NCI-H146 (cell line): ENCODE data around the gene FN3K.
A peak's percentile ranks its signal among the peaks of the same experiment; 100 is the strongest.

Source experiments
- DNase-seq: peaks from one replicate; lab custom pipeline; 2025; lab: John Stamatoyannopoulos, UW

Gene FN3K

DNA sequence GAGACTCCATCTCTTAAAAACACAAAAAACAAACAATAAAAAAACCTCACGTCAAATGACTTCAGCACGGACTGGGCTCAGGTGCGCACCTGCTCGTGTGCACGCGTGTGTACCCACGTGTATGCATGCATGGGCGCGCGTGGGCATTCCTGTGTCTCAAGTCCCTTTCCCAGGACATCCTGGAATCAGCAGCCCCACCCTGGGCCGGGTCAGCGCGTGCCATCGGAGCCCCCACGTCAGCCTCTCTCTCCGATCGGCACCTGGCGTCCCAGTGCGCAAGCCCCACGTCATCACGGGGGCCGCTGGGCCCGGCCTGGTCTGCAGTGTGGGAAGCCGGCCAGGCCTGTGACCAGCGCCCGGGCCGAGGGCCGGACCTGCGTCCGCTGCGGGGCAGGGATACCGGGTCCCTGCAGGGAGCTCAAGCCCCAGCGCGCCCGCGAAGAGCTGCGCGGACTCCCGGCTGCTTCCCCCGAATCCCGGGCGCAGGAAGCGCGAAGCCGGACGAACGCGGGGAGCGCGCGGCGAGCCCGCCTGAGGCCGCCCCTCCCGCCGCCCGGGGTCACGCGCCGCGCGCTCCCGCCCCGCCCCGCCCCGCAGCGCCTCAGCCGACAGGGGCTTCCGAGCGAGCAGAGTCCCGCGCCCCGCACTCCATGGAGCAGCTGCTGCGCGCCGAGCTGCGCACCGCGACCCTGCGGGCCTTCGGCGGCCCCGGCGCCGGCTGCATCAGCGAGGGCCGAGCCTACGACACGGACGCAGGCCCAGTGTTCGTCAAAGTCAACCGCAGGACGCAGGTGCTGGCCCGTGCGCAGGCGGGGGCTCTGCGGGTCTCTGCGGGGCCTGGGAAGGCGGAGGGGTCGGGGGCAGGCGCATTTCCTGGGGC lies at the start of gene FN3K:
FN3K (plus strand) TSS at position 629 of the 880 bp plus-strand sequence; CDS start at position 651, 22 bp downstream.
- DNase-seq = peak; percentile 85

DNA sequence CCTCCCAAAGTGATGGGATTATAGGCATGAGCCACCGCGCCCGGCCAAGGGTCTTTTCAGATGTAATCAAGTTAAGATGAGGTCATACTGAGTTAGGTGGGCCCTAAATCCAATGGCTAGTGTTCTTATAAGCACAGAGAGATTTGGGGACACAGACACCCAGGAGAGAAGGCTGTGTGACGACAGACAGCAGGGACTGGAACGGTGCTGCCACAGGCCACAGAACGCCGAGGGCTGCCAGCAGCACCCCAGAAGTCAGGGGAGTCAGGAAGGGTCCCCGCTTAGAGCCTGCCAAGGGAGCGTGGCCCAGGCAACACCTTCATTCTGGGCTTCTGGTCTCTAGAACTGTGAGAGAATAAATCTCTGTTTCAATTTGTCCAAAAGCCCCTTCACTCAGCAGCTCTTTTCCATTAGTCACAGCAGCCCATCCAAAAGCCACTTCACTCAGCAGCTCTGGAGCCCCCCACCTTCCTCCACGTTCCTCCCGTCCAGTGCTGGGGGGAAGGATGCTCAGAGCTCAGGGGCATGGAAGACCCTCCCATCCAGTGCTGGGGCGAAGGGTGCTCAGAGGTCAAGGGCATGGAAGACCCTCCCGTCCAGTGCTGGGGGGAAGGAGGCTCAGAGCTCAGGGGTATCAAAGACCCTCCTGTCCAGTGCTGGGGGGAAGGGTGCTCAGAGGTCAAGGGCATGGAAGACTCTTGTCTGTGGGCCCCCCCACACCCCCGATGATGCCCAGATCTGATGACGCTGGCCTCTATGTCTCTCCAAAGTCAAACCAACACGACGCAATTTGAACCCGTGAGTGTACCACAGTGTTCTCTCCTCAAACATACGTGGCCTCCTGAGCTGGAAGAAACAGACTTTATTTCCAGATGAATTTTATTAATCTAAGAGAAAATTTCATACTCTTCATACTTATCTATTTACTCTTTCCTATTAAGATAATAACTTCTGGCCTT lies 48.8 kb upstream of the FN3K start:
- DNase-seq = no peak

DNA sequence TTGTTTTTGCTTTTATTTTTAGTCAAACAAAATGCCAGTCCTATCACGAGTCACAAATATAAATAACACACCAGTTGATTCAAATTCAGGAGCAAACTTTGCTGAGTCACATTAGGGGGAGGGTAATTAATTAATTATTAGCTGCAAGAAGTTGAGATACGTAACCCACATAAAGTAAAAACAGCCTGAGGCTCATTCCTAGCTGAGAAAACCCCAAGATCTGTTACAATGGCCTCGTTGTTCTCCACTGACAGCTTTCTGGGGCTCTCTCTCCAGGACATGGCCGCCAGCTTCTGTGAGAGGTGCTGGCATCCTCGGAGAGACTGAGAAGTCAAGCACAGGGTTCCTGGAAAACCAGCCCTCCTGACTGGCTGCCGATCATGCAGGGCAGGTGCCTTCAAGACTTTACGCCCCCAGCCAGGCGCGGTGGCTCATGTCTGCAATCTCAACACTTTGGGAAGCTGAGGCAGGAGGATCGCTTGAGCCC lies 48.0 kb upstream of the FN3K start:
- no peak for DNase-seq

DNA sequence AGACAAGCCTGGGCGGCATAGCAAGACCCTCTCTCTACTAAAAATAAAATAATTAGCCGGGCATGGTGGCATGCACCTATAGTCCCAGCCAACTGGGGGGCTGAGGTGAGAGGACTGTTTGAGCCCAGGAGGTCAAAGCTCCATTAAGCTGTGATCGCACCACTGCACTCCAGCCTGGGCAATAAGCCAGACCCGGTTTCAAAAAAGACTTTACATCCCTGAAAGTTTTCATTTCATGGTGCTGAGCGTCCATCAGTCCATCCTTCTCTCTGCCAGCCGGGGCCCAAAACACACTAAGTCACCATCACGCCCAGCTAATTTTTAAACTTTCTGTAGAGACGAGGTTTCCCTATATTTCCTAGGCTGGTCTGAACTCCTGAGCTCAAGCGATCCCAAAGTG lies 47.5 kb upstream of the FN3K start:
- DNase-seq = no peak

DNA sequence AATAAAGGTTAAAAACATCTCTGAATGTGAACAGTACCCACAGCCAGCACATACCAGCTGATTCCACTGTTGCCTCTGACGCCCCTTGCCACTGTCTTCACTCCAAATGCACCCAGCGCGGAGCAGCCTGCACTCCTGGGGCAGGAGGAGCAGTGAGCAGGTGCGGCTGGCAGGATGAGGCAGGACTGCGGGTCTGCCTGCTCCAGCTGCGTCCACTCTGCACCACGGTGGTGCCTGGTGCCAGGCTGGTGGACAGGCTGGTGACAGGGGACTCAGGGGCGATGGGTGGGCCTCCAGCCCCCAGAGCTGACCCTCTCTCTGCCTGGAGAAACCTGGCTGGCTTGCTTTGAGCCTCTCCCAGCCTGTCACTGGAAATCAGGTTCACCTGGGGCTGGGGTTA lies 46.3 kb upstream of the FN3K start:
- no peak for DNase-seq

DNA sequence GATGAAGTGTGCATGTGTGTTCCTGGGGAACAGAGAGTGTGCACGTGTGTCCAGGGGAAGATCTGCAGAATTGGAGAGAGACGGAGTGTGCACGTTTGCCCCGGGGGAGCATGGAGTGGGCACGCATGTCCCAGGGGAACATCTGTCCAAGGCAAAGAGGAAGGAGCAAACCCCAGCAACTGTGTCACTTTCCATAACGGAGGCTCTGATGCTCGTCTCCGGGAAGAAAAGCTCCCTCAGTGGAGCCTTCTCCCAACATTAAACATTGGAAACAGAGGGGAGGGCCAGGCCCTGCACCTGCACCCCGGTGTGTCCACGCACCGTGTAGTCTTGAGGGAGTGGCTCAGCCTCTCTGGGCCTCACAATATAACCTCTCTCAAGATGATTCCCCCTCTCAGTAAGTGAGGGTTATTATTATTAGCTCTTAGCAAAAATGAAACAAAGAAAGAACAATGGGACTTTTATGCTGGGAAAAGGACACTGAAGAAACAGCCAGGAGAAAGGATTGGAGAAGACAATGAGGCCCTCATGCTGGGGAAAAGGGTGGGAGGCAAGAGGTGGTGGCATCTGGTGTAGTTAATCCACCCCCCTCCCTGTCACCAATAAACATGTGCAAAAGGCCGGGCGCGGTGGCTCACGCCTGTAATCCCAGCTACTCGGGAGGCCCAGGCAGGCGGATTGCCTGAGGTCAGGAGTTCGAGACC lies 44.5 kb upstream of the FN3K start:
- no peak for DNase-seq

DNA sequence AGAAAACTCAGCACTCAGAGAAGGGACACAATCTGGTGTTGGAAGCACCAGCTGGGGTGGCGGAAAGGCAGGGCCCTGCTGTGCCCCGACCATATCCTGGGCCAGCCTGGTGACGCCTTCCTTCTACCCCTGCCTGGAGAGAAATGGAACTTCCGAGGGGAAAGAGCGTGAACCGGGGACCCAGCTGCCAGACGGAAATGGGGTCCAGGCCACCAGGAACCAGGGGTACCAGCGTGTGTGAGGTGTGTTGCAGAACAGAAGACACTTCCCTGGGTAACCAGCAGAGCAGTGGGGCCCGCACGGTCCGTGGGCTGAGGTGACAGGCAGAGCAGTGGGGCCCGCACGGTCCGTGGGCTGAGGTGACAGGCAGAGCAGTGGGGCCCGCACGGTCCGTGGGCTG lies 43.7 kb upstream of the FN3K start:
- no peak for DNase-seq

DNA sequence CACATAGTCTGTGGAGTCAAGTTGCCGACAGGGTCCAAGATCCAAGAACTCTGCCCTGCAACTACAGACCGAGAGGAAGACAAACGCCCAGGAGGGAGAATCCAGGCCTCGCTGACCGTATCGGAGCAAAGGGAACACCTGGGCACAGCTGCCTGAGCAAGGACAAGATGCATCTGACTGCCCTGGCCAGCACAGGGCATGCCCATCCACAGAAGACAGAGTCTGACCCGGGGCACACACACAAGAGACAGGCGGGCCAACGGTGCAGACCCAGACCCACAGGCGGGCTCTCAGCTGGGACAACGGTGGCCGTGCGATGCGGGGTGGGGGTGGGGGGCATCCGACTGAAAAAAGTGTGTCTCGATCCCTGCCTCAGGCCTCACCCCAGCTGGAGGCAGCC lies 43.1 kb upstream of the FN3K start:
- no peak for DNase-seq

DNA sequence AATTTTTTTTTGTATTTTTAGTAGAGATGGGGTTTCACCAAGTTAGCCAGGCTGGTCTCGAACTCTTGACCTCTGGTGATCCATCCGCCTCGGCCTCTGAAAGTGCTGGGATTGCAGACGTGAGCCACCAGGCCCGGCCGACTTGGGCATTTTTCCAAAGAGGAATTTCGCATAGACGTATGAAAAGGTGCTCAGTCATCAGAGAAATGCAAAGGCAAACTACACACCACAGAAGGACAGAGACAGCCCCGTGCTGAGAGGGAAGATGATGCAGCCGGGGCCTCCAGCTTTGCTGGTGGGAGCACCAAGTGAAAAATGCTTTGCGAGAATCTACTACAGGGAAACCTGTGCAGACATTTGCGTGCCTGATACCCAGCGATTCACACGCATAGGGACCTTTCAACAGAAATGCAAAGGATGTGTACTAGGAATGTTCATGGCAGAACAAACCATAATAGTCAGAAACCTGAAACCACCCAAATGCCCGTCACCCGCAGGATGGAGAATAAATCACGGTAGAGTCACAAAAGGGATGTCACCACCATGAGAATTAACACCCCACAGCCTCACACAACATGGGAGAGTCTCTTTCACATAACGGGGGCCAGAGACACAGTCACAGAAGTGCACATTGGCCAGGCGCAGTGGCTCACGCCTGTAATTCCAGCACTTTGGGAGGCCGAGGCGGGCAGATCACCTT lies 42.1 kb upstream of the FN3K start:
- no peak for DNase-seq

DNA sequence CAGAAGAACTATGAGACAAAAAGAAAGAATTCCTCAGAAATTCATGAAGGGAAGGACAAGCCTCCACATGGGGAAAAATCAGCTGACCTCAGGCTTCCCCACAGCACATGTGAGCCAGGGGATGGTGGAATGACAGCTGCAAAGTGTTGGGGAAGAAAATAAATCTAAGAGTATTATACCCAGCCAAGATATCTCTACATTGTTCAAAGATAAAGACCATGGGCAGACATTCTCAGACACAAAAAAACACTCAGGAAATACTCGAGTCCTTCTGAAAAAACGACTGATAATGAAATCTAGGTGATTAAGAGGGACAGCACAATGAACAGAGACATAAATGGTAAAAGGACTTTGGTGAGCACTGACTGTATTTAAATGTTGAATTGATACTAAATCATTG lies 40.8 kb upstream of the FN3K start:
- no peak for DNase-seq

DNA sequence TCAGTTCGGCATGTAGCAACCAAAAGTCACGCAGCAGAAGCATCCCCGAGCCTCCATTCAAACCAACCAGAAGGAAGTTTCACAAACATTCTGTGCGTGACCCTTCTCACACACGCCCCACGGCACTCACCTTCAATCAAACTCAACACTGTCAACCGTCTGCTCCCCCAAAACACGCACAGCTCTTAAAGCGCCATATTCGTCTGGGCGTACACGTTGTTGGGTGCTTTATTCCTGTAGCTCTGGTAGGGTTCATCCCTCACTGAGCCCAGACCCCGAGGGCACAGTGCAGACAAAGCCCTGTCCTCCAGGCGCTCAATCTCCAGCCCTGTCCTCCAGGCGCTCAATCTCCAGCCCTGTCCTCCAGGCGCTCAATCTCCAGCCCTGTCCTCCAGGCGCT lies 39.2 kb upstream of the FN3K start:
- DNase-seq = no peak

DNA sequence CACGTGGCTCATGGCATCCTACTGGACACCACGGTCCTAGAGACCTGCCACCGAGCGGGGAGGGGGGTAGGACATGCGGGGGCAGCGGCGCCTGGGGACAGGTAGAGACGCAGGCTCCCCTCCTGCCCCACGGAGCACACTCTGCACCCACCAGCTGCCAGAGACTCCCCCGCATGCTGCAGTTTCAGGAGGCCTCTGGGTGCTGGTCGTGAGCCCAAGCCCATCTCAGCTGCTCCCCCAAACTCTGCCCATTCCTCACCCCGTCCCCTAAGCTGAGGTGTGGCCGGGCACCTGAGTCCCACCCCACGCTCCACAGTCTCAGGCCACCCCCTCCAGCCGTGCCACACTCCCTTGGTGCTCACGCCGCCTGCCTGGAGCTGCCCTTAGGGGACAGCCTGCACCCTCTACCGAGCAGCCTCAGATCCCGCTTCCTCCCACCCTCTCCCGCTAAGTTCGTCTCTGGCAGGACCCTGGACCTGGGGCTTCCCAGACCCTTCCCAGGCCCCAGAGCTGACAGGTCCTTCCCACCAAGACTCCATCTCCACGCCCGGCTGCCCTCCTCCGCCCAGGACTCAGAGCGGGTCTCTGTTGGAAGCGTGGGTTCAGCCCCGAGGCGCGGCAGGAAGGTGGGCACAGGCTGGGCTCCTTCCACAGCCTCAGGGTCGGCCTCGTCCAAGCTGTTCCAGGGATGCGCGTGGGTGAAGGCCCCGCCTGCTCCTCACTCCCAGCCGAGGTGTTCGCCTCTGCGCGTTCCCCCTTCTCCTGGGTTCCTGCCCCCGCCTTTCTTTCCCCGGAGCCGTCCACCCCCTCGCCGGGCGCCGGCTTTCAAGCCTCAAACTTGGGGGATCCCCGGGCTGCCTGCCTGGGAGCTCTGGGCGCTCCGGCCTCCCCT lies 38.3 kb upstream of the FN3K start:
- no peak for DNase-seq

DNA sequence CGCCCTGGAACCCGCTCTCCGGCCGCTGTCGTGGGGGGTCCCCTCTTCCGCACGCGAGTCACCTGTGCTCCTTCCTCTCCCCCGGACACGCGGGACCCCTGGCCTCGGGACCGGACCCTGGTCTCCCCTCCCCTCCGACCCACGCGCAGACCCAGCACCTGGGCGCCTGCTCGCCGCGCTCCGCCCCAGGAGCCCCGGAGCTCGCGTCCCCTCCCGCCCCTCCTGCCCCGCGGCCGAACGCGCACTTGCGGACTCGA lies 37.7 kb upstream of the FN3K start:
- no peak for DNase-seq

DNA sequence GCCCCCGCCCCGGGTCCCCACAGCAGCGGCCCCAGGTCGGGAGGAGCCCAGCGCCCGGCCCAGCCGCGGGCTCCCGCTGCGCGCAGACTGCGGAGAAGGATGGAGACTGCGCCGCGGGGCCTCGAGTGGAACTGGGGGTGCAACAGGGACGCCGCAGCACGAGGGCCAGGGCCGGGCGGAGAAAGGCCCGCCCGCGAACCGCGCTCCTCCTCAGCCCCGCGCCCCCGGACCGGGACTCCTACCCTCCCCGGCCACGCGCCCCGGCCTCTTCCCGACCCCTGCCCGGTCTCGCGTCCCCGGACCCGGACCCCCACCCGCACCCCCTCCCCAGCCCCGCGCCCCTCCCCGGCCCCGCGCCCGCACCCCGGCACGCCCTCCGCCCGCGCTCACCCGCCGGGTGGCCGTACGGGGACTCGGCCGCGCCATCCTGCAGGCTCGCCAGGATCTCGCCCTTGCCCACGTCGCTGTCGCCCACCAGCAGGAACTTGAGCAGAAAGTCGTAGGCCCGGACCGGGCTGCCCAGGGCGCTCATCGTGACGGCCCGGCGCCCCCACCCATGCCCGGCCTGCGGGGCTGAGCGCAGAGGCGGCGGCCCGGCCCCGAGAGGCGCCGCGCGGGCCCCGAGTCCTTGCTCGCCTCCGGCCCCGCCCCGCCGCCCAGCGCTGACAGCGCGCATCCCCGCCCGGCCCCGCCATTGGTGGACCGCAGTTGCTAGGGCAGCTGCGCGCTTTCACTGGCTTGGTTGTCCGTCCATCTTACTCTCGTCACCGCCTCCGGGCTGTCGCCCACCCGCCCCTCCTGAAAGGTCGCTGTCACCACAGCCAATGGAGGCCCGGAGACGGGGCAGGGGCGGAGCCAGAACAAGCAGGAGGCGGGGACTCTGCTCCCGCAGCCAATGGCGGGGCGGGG lies 37.1 kb upstream of the FN3K start, which contains the start of gene RAB40B:
RAB40B (minus strand) TSS at position 634 of the 909 bp plus-strand sequence; CDS start at position 532, 102 bp downstream.
- peak; percentile 98 for DNase-seq

DNA sequence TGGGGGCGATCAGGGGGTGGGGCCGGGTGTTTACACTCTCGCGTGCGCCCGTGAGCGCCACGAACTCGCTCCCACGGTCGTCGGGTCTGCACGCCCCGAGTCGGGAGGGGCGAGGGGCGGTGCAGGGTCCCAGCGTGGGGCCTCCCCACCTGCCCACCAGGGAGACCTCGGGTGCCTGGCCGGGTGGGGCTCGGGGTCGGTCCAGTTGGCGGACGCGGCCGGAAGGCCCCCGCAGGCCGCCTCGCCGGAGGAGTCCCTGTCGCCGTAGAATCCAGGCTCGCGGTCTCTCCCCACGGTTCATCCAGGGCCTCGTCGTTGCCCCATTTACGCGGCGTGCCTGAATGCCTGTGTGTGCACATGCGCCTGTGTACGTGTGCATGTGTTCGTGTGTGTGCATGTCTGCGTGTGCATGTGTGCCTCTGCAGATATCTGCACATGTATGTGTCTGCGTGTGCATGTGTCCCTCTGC lies 36.4 kb upstream of the FN3K start:
- DNase-seq = no peak

DNA sequence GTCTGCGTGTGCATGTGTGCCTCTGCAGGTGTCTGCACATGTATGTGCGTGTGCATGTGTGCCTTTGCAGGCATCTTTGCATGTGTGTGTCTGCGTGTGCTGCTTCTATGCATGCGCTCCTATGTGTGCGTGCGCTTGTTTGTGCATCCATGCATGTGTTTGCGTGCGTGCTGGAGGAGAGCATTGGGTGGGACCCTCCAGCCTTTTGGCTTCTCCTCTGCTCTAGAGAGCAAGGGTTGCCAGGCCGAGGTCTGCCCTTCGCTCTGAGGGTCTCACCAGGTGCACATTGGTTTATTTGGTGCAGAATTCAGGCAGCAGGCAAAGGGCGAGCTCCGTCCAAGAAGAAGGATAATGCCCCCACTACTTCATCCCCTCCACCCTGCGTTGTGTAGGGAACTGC lies 35.9 kb upstream of the FN3K start:
- DNase-seq = no peak

DNA sequence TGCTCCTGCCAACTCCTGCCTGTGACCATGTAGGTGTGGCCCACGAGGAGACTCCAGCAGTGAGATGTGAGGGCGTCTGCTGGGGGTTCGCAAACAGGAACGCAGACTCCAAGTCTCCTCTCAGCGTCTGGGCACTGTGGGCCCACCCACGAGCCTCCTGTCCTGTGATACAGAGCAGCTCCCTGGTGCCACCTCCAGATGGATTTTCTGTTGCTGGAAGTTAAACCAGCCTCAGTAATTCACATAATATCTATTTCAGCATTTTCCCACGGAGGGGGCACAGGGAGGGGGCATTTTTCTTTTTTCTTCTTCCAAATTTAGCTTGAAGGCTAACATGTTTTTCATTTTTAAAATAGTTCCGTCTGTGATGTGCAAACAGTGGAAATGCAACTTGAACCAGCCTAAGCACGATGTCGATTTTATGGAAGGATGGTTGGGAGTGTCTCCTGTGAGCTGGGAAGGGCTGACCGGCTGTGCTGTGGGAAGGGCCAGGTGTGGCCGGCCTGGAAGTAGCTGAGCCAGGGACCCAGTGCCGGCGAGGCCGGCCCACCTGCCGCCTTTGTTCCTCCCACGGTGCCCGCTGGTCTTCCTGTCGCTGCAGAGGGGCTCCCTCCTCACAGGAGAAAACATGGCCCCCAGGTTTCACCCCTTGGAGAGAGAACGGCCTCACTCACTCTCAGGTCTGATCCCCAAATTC lies 33.0 kb upstream of the FN3K start:
- no peak for DNase-seq

DNA sequence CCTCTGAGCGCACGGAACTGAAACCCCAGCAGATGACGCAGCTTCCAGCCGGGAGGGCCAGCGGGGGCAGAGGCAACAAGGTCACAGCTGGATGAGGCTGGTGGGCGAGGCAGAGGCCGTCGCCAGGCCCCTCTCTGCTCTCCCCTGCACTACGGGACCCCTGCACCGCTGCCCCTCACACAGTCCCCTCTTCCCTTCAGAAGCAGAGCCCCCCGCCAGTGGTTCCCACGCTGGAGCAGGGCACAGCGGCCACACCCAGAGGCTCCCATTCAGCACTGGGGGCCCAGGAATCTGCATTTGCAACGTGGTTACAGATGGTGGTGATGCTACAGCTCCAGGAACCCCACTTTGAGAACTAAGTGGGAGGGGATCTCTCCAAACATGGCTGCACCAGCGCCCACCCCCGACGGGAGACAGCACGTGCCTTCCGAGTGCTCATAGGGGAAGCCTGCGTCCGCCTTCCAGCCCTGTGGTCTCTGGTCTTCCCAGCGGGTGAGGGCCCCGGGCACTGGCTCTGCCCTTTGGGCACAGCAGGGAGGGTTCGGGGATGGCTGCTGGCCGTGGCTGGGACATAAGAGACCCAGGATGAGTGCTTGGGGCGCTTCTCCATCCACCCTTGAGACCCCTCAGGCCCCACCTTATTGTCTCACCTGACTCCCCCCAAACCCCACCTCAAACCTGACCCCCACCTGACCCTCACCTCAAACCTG lies 32.2 kb upstream of the FN3K start:
- no peak for DNase-seq
